Trophoblast cell (in vitro differentiated cells and primary cell): ENCODE measurements around the gene LRRC45.

Experiments
- DNase-seq, 2 donors: peaks; one replicate each; pipeline ENCODE4 v3.0.0-alpha.2; 2016
- H2AFZ ChIP-seq: 2 replicates; pipeline ENCODE4 v1.6.1; 2013; ENCODE audit warnings: low read length, moderate library complexity, mild to moderate bottlenecking; ENCODE audit not compliant: insufficient read depth, poor library complexity
- H2AK5ac ChIP-seq: 2 replicates; pipeline ENCODE4 v1.6.1; 2013; ENCODE audit warnings: mild to moderate bottlenecking, low read length
- H2BK120ac ChIP-seq: 2 replicates; pipeline ENCODE4 v1.6.1; 2013; ENCODE audit warnings: low read length, mild to moderate bottlenecking, moderate library complexity; ENCODE audit not compliant: insufficient read depth, poor library complexity
- H2BK12ac ChIP-seq: 2 replicates; pipeline ENCODE4 v1.6.1; 2013; ENCODE audit warnings: mild to moderate bottlenecking, low read length, moderate library complexity
- H2BK5ac ChIP-seq: 2 replicates; pipeline ENCODE4 v1.6.1; 2013; ENCODE audit warnings: low read length, low read depth, moderate library complexity, mild to moderate bottlenecking; ENCODE audit not compliant: poor library complexity
- H3K14ac ChIP-seq: 2 replicates; pipeline ENCODE4 v1.6.1; 2013; ENCODE audit warnings: mild to moderate bottlenecking, low read length
- H3K18ac ChIP-seq: 2 replicates; pipeline ENCODE4 v1.6.1; 2013; ENCODE audit warnings: mild to moderate bottlenecking, low read length
- H3K23ac ChIP-seq: 2 replicates; pipeline ENCODE4 v1.6.1; 2013; ENCODE audit warnings: low read length
- H3K27ac ChIP-seq: 2 replicates; pipeline ENCODE4 v1.5.1; 2013; ENCODE audit warnings: low read depth, mild to moderate bottlenecking, inconsistent platforms, low read length, moderate library complexity
- H3K27me3 ChIP-seq: 2 replicates; pipeline ENCODE4 v1.6.1; 2013; ENCODE audit warnings: inconsistent platforms, mild to moderate bottlenecking, low read length, moderate library complexity; ENCODE audit not compliant: insufficient read depth
- H3K36me3 ChIP-seq, 2 experiments: 1 replicate in 1 of 2; 2 replicates in 1 of 2; pipeline ENCODE4 v1.6.1; 2013; ENCODE audit warnings: low read length in 2 of 2, mild to moderate bottlenecking in 2 of 2, moderate library complexity in 1 of 2; ENCODE audit not compliant: insufficient read depth in 2 of 2, control insufficient read depth in 1 of 2
- H3K4ac ChIP-seq: 2 replicates; pipeline ENCODE4 v1.6.1; 2013; ENCODE audit warnings: low read depth, mild to moderate bottlenecking, low read length, moderate library complexity
- H3K4me1 ChIP-seq, 2 experiments: 1 replicate in 1 of 2; 2 replicates in 1 of 2; pipeline ENCODE4 v1.6.1; 2013; ENCODE audit warnings: low read length in 2 of 2, mild to moderate bottlenecking in 2 of 2, moderate library complexity in 1 of 2; ENCODE audit not compliant: insufficient read depth in 2 of 2, control insufficient read depth in 1 of 2
- H3K4me2 ChIP-seq: 2 replicates; pipeline ENCODE4 v1.6.1; 2013; ENCODE audit warnings: inconsistent platforms, mild to moderate bottlenecking, low read length, moderate library complexity
- H3K4me3 ChIP-seq: 2 replicates; pipeline ENCODE4 v1.5.1; 2013; ENCODE audit warnings: mild to moderate bottlenecking, low read depth, low read length, inconsistent platforms
- H3K79me1 ChIP-seq: one replicate; pipeline ENCODE4 v1.6.1; 2013; ENCODE audit warnings: low read length
- H3K79me2 ChIP-seq: 2 replicates; pipeline ENCODE4 v1.6.1; 2013; ENCODE audit warnings: low read length, mild to moderate bottlenecking; ENCODE audit not compliant: control insufficient read depth, insufficient read depth, poor library complexity
- H3K9ac ChIP-seq: 2 replicates; pipeline ENCODE4 v1.6.1; 2013; ENCODE audit warnings: mild to moderate bottlenecking, low read length
- H3K9me3 ChIP-seq: 2 replicates; pipeline ENCODE4 v1.6.1; 2013; ENCODE audit warnings: low read depth, mild to moderate bottlenecking, control low read depth, inconsistent platforms, low read length; ENCODE audit not compliant: insufficient read depth
- H4K12ac ChIP-seq: 2 replicates; pipeline ENCODE4 v1.6.1; 2013; ENCODE audit warnings: low read depth, mild to moderate bottlenecking, low read length, moderate library complexity
- H4K8ac ChIP-seq: 2 replicates; pipeline ENCODE4 v1.6.1; 2013; ENCODE audit warnings: low read depth, mild to moderate bottlenecking, low read length, moderate library complexity
- H4K91ac ChIP-seq: one replicate; pipeline ENCODE4 v1.6.1; 2013; ENCODE audit warnings: low read depth, mild to moderate bottlenecking, low read length, moderate library complexity
- WGBS: extraction: QIAGEN DNeasy Blood & Tissue Kit; methylation state at CpG from one replicate; pipeline ENCODE4 v1.1.7; 2013; ENCODE audit warnings: missing lambda C conversion rate; ENCODE audit not compliant: insufficient read length, insufficient coverage; ENCODE audit errors: extremely low coverage; 5-methylcytosine and 5-hydroxymethylcytosine counted together

LRRC45 gene

GRCh38 chr17:82045936-82046484 lies 22.9 kb downstream of the LRRC45 start:
- Histone ChIP-seq H3K9me3 (peaks cover 11% of the 10 kb centered on the region), H3K4me2 (no peak overlapping the region), H3K23ac (no peak overlapping the region), H4K8ac (no peak overlapping the region), H3K79me1 (peaks cover 2% of the 10 kb centered on the region), H2BK5ac (no peak overlapping the region), H3K18ac (no peak overlapping the region), H3K4me3 (no peak overlapping the region), H2BK120ac (no peak overlapping the region), H3K14ac (no peak overlapping the region), H3K4ac (no peak overlapping the region), H3K79me2 (peaks cover 2% of the 10 kb centered on the region), H4K91ac (no peak overlapping the region), H3K27me3 (no peaks in the 10 kb centered on the region), H3K4me1 (peaks cover 8 to 9% of the 10 kb centered on the region in 2 experiments), H4K12ac (no peak overlapping the region), H2BK12ac (no peak overlapping the region), H3K9ac (no peak overlapping the region), H3K27ac (no peak overlapping the region), H2AFZ (no peak overlapping the region), H2AK5ac (no peak overlapping the region), H3K36me3 (peaks cover 31 to 37% of the 10 kb centered on the region in 2 experiments)
- no peak for DNase-seq
- WGBS, result no CpG with 5 or more reads among the region's 14 CpGs

DNA sequence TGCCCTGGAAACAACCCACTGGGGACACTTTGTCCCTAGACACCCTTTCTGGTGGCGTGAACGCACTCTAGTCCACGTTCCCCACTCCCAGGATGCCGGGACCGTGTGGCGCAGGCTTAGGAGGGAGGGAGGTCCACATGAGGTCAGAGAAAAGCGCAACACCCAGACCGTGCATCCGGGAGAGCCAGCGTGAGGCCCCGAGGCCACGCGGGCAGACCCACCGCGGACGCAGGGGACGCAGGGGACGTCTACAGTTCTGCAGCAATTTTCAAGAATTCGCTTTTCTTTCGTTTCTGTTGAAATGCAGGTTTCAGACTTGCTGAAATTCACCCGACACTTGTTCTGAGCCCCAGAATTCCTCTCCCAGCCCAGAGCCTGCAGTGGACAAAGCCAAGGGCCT lies 23.8 kb downstream of the LRRC45 start:
- DNase-seq, result no peak
- H3K79me2 ChIP-seq, result peaks cover 3% of the 10 kb centered on the region
- no peak overlapping the region for H4K91ac ChIP-seq
- no CpG with 5 or more reads among the region's 21 CpGs for WGBS
- no peak overlapping the region for H3K9ac ChIP-seq
- no peak overlapping the region for H4K8ac ChIP-seq
- peaks cover 4% of the 10 kb centered on the region for H3K79me1 ChIP-seq
- H3K4me1 ChIP-seq, result peaks cover 8 to 9% of the 10 kb centered on the region in 2 experiments
- H3K4me3 ChIP-seq, result no peak overlapping the region
- H2AK5ac ChIP-seq, result no peak overlapping the region
- H3K27ac ChIP-seq, result no peak overlapping the region
- H3K9me3 ChIP-seq, result peaks cover 11% of the 10 kb centered on the region
- no peak overlapping the region for H3K4ac ChIP-seq
- peaks cover 31 to 37% of the 10 kb centered on the region in 2 experiments for H3K36me3 ChIP-seq
- H3K18ac ChIP-seq, result no peak overlapping the region
- no peak overlapping the region for H2BK12ac ChIP-seq
- H3K4me2 ChIP-seq, result no peak overlapping the region
- H2AFZ ChIP-seq, result no peak overlapping the region
- H3K27me3 ChIP-seq, result no peaks in the 10 kb centered on the region
- H3K14ac ChIP-seq, result no peak overlapping the region
- H4K12ac ChIP-seq, result no peak overlapping the region
- no peak overlapping the region for H2BK5ac ChIP-seq
- no peak overlapping the region for H3K23ac ChIP-seq
- no peak overlapping the region for H2BK120ac ChIP-seq

- H3K4ac ChIP-seq, result no peak overlapping the region
- no peak overlapping the region for H3K27ac ChIP-seq
- H3K27me3 ChIP-seq, result no peaks in the 10 kb centered on the region
- H3K79me2 ChIP-seq, result peaks cover 6% of the 10 kb centered on the region
- no peak overlapping the region for H3K14ac ChIP-seq
- H3K79me1 ChIP-seq, result peaks cover 4% of the 10 kb centered on the region
- no peak overlapping the region for H3K18ac ChIP-seq
- peak overlapping the region; percentile 11 for H3K9ac ChIP-seq
- H3K23ac ChIP-seq, result no peak overlapping the region
- H3K9me3 ChIP-seq, result peaks cover 11% of the 10 kb centered on the region
- DNase-seq, result no peak
- WGBS, result no CpG with 5 or more reads among the region's 24 CpGs
- H3K4me2 ChIP-seq, result no peak overlapping the region
- H3K4me1 ChIP-seq, result peaks cover 8 to 9% of the 10 kb centered on the region in 2 experiments
- no peak overlapping the region for H4K91ac ChIP-seq
- H2AK5ac ChIP-seq, result no peak overlapping the region
- no peak overlapping the region for H2BK5ac ChIP-seq
- no peak overlapping the region for H4K12ac ChIP-seq
- peaks cover 31 to 37% of the 10 kb centered on the region in 2 experiments for H3K36me3 ChIP-seq
- no peak overlapping the region for H2BK12ac ChIP-seq
- peak overlapping the region; percentile 23 for H3K4me3 ChIP-seq
- H4K8ac ChIP-seq, result no peak overlapping the region
- no peak overlapping the region for H2AFZ ChIP-seq
- H2BK120ac ChIP-seq, result no peak overlapping the region
These were observed 24.3 kb downstream of the LRRC45 start for GRCh38 chr17:82047379-82047778.

- H3K4me2 ChIP-seq, result no peak overlapping the region
- peaks cover 12 to 14% of the 10 kb centered on the region in 2 experiments for H3K4me1 ChIP-seq
- peaks cover 4% of the 10 kb centered on the region for H3K79me1 ChIP-seq
- H4K8ac ChIP-seq, result no peak overlapping the region
- no peak overlapping the region for H3K4me3 ChIP-seq
- no peak overlapping the region for H4K91ac ChIP-seq
- H3K79me2 ChIP-seq, result peaks cover 9% of the 10 kb centered on the region
- H2BK5ac ChIP-seq, result no peak overlapping the region
- H3K27ac ChIP-seq, result no peak overlapping the region
- H2BK120ac ChIP-seq, result no peak overlapping the region
- no CpG with 5 or more reads among the region's 25 CpGs for WGBS
- H3K9me3 ChIP-seq, result peaks cover 7% of the 10 kb centered on the region
- H3K36me3 ChIP-seq, result peaks cover 31 to 37% of the 10 kb centered on the region in 2 experiments
- no peak overlapping the region for H2AFZ ChIP-seq
- no peak overlapping the region for H3K4ac ChIP-seq
- no peak overlapping the region for H3K18ac ChIP-seq
- H2AK5ac ChIP-seq, result no peak overlapping the region
- DNase-seq, result no peak
- no peak overlapping the region for H4K12ac ChIP-seq
- H3K27me3 ChIP-seq, result no peaks in the 10 kb centered on the region
- no peak overlapping the region for H2BK12ac ChIP-seq
- H3K14ac ChIP-seq, result no peak overlapping the region
- H3K23ac ChIP-seq, result no peak overlapping the region
- H3K9ac ChIP-seq, result no peak overlapping the region
These were observed 24.9 kb downstream of the LRRC45 start for GRCh38 chr17:82047914-82048570.
